CD8-positive, alpha-beta memory T cell (primary cell): Measurements from ENCODE around the gene RBFOX1. TPM values are rescaled to one million over a fixed set of nuclear protein-coding genes. Genes with fewer than 3 reads are reported as not detected.

Experiments used
- CTCF ChIA-PET: fragments of 350-600 bp; sonication (Branson Sonifier 250); formaldehyde crosslinking; loops from one replicate; lab custom pipeline; 2021; ENCODE audit warnings: antibody characterized with exemption; lab: Charles Lee
- POLR2A ChIA-PET: fragments of 350-600 bp; sonication (Branson Sonifier 250); formaldehyde crosslinking; loops from one replicate; lab custom pipeline; 2021; ENCODE audit warnings: antibody characterized with exemption; lab: Charles Lee
- DNase-seq, 5 donors: peaks; one replicate each; pipeline versions ENCODE4 v3.0.0 to v3.0.0-alpha.2; 2020 to 2022; ENCODE audit warnings: mixed read lengths in 1 of 5
- H3K27ac ChIP-seq: one replicate; pipeline ENCODE4 v1.7.0; 2013; ENCODE audit warnings: low read depth, mild to moderate bottlenecking, low read length, moderate library complexity
- H3K27me3 ChIP-seq: 2 replicates; pipeline ENCODE4 v1.7.0; 2013; ENCODE audit warnings: low read length, mild to moderate bottlenecking; ENCODE audit not compliant: insufficient read depth, poor library complexity, severe bottlenecking
- H3K36me3 ChIP-seq: 2 replicates; pipeline ENCODE4 v1.7.0; 2013; ENCODE audit warnings: mild to moderate bottlenecking, low read length, moderate library complexity; ENCODE audit not compliant: insufficient read depth
- H3K4me1 ChIP-seq: 2 replicates; pipeline ENCODE4 v1.7.0; 2013; ENCODE audit warnings: mild to moderate bottlenecking, low read length, moderate library complexity; ENCODE audit not compliant: insufficient read depth
- H3K4me3 ChIP-seq: 2 replicates; pipeline ENCODE4 v1.7.0; 2013; ENCODE audit warnings: mild to moderate bottlenecking, low read length
- H3K9me3 ChIP-seq: 2 replicates; pipeline ENCODE4 v1.7.0; 2013; ENCODE audit warnings: mild to moderate bottlenecking, low read length
- H3K27ac Mint-ChIP-seq, 8 donors: one replicate each; pipeline ENCODE4 v1.8.0; 2020 to 2021; ENCODE audit warnings: mixed read lengths in 8 of 8, mild to moderate bottlenecking in 6 of 8, inconsistent platforms in 3 of 8, moderate library complexity in 3 of 8
- H3K27me3 Mint-ChIP-seq, 2 donors: one replicate each; pipeline ENCODE4 v1.8.0; 2020 to 2021; ENCODE audit warnings: mixed read lengths in 2 of 2, mild to moderate bottlenecking in 1 of 2, moderate library complexity in 1 of 2
- H3K36me3 Mint-ChIP-seq, 3 donors: one replicate each; pipeline ENCODE4 v1.8.0; 2020 to 2021; ENCODE audit warnings: mixed read lengths in 3 of 3, inconsistent platforms in 1 of 3, mild to moderate bottlenecking in 1 of 3
- H3K4me1 Mint-ChIP-seq, 3 donors: one replicate each; pipeline ENCODE4 v1.8.0; 2020 to 2021; ENCODE audit warnings: mixed read lengths in 3 of 3, inconsistent platforms in 1 of 3, mild to moderate bottlenecking in 1 of 3
- H3K4me3 Mint-ChIP-seq, 7 donors: one replicate each; pipeline ENCODE4 v1.8.0; 2020 to 2021; ENCODE audit warnings: mixed read lengths in 7 of 7, mild to moderate bottlenecking in 6 of 7, moderate library complexity in 4 of 7, inconsistent platforms in 2 of 7
- H3K9me3 Mint-ChIP-seq, 5 donors: one replicate each; pipeline ENCODE4 v1.8.0; 2020 to 2022; ENCODE audit warnings: mixed read lengths in 5 of 5, mild to moderate bottlenecking in 3 of 5, moderate library complexity in 2 of 5, inconsistent platforms in 1 of 5
- polyA plus RNA-seq: library from polyadenylated mRNA; unstranded; fragments of 300-500 nt; fragmentation: Illumina TruSeq; gene quantifications from one replicate; pipeline ENCODE4 v1.2.3, GENCODE V29; 2021
- total RNA-seq, 2 experiments: library from RNA; stranded (reverse); gene quantifications; one replicate each; pipeline ENCODE4 v1.2.3, GENCODE V29; 2021

The RBFOX1 gene
- total and polyA plus RNA-seq, 3 experiments from 2014 or later, result not detected

GRCh38 chr16:7748522-7748921 lies 415.9 kb downstream of the RBFOX1 start:
- DNase-seq, result no peak
- POLR2A ChIA-PET, result no interaction called here
- Mint-ChIP-seq H3K36me3 (peaks cover 0 to 2% (median 0%) of the 10 kb centered on the region in 3 donors), H3K4me1 (no peaks in the 10 kb centered on the region), H3K4me3 (no peak overlapping the region), H3K27me3 (peaks cover 0 to 4% of the 10 kb centered on the region in 2 donors), H3K9me3 (peaks cover 0 to 15% (median 5%) of the 10 kb centered on the region in 5 donors), H3K27ac (no peak overlapping the region)
- H3K9me3 ChIP-seq, result no peaks in the 10 kb centered on the region
- H3K27ac ChIP-seq, result no peak overlapping the region
- no peak overlapping the region for H3K4me3 ChIP-seq
- CTCF ChIA-PET, result no interaction called here
- H3K4me1 ChIP-seq, result no peaks in the 10 kb centered on the region
- no peaks in the 10 kb centered on the region for H3K27me3 ChIP-seq
- H3K36me3 ChIP-seq, result no peaks in the 10 kb centered on the region

GRCh38 chr16:7755347-7755882 lies 422.8 kb downstream of the RBFOX1 start:
- no peaks in the 10 kb centered on the region for H3K36me3 Mint-ChIP-seq
- H3K9me3 Mint-ChIP-seq, result peaks cover 4 to 11% (median 8%) of the 10 kb centered on the region in 5 donors
- no peak overlapping the region for H3K27ac Mint-ChIP-seq
- H3K4me3 Mint-ChIP-seq, result no peak overlapping the region
- H3K4me1 Mint-ChIP-seq, result no peaks in the 10 kb centered on the region
- Histone ChIP-seq H3K4me1 (no peaks in the 10 kb centered on the region), H3K27me3 (no peaks in the 10 kb centered on the region), H3K27ac (no peak overlapping the region), H3K9me3 (no peaks in the 10 kb centered on the region), H3K36me3 (no peaks in the 10 kb centered on the region), H3K4me3 (no peak overlapping the region)
- POLR2A ChIA-PET, result no interaction called here
- no peak for DNase-seq
- H3K27me3 Mint-ChIP-seq, result no peaks in the 10 kb centered on the region
- CTCF ChIA-PET, result no interaction called here
